ENCODE data around the gene LRFN2.

GRCh38 chr6:40545954-40546353 lies 41.2 kb downstream of the LRFN2 start:
- TF ChIP-seq POLR2A (IDR thresholded peaks at IDR 0.05) (no peak), CTCF (IDR thresholded peaks at IDR 0.05) (no peak), POLR2AphosphoS5 (IDR thresholded peaks at IDR 0.05) (no peak)
